ENCODE results near the gene NOS3.
"Not testable (repeated sequence)": the region's sequence is repeated elsewhere in the genome, so short reads cannot be mapped to it uniquely, and the experiment has no call there.

NOS3 gene

DNA sequence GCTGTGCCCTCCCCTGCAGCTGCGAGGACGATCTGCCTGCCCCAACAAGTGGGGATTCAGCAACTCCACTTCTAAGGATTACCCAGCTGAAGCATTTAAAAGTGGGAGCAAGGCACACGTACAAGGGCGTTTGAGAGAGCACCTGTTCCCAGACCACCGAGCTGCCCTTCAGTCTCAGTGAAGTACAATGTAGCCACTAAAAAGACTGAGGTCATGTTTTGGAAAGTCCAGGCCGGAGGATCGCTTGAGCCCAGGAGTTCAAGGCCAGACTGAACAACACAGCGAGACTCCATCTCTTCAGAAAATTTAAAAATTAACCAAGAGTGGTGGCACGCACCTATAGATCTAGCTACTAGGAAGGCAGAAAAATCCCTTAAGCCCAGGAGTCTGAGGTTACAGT is 14.7 kb downstream of the NOS3 start:
- no peak for DNase-seq

DNA sequence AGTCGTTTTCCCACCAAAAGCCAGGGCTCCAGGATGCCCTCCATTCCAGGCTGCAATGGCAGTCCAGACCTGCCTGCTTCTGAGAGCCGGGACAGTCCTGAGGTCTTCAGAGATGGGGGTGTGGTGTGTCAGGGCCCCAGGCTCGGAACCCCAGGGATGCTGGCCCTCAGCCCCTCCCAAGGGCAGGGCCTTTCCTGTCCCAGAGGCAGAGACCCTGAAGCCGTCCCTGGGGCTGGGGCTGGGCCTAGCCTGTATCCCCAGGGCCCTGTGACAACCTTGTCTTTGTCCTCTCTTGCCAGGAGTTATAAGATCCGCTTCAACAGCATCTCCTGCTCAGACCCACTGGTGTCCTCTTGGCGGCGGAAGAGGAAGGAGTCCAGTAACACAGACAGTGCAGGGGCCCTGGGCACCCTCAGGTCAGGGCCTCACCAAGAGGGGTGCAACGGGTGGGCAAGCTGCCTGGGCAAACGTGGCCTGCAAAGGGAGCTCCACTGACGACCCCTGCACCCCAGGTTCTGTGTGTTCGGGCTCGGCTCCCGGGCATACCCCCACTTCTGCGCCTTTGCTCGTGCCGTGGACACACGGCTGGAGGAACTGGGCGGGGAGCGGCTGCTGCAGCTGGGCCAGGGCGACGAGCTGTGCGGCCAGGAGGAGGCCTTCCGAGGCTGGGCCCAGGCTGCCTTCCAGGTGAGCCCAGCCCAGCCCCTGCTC is 15.9 kb downstream of the NOS3 start:
- no peak for DNase-seq

DNA sequence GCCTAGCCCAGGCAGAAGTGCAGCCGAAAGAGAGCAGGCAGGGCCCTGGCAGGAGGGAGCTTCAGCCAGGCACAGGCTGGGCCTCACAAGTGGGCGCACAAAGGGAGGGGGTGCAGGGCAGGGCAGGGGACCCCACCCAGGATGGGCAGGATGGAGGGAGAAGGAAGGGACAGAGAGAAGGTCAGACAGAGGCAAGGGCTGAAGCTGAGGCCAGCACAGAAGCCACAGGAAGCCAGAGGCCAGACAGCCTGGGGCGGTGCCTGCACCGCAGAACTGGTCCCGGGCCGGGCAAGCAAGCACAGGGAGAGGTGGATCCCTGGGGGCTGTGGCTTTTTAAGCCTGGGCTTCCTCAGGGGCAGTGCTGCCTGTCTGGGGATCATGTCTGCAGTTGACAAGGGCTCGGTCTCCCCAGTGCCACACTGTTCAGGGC is 16.7 kb downstream of the NOS3 start:
- no peak for DNase-seq

DNA sequence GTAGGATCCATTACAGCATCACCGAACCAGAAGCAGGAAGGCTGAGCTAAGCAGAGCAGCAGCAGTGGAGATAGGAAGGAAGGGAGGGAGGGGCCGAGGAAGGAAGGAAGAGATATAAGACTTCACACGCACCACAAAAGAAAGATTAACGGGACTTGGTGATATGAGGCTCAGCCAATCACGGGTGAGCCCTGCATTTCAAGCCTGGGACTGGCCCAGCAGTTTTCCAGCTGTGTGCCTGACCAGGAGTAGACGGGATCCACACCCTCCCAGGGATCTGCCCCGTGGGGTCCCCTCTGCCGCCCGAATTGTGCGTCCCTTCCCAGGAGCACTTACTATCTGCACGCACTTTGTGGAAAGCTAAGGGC is 17.3 kb downstream of the NOS3 start:
- DNase-seq = no peak

DNA sequence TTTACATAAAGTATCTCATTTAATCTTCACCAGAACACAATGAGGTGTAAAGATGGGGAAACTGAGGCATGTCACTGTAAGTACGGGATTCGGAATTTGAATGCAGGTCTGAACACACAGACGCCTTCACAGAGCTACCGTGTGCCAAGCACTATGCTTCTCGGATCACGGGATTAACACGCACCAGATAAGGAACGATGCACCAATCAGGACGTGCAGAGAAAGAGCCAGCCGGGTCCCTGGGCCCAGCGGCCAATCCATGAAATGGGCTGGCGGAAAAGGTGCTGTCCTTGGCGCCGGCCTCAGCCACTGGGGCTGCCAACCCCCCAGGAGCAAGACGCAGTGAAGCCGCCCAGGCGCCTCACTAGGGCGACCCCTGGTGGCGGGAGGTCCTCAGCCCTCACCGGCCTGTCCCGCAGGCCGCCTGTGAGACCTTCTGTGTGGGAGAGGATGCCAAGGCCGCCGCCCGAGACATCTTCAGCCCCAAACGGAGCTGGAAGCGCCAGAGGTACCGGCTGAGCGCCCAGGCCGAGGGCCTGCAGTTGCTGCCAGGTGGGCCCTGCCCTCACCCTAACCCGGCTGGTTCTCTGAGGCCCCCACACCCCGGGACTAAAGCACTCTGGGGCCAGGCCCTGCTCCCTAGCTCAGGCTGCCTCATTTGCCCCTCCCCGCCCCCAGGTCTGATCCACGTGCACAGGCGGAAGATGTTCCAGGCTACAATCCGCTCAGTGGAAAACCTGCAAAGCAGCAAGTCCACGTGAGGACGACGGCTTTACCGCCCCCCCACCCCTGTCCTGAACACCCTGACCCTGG is 17.9 kb downstream of the NOS3 start:
- peak; percentile 92 for DNase-seq

DNA sequence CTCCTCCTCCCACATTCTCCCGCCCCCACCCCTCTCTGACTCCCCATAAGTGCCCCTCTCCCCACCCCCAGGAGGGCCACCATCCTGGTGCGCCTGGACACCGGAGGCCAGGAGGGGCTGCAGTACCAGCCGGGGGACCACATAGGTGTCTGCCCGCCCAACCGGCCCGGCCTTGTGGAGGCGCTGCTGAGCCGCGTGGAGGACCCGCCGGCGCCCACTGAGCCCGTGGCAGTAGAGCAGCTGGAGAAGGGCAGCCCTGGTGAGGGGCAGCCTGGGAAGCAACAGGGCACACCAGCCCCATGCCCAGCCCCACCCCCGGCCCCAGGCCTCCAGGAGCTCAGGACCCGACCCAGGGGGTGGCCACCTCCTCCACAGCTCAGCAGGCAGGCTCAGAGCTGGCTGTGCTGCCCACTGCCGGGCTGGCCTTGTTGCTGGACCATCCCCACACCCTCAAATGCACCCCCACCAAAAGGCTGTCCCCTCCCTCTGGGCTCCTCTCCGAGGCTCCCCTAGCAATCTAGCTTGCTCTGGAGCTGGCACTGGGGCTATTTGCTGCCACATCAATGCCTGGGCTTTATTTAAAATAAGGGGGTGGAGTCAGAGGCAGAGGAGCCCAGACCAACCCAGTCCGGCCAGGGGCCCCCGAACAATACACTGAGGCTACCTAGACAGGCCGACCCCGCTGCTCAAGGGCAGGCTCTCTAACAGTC is 18.7 kb downstream of the NOS3 start:
- DNase-seq = peak; percentile 39

DNA sequence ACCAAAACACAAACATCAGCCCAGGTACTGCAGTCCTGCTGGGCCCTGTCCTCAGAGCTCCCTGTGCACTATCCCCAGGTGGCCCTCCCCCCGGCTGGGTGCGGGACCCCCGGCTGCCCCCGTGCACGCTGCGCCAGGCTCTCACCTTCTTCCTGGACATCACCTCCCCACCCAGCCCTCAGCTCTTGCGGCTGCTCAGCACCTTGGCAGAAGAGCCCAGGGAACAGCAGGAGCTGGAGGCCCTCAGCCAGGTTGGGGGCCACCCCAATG is 19.2 kb downstream of the NOS3 start:
- DNase-seq = no peak

DNA sequence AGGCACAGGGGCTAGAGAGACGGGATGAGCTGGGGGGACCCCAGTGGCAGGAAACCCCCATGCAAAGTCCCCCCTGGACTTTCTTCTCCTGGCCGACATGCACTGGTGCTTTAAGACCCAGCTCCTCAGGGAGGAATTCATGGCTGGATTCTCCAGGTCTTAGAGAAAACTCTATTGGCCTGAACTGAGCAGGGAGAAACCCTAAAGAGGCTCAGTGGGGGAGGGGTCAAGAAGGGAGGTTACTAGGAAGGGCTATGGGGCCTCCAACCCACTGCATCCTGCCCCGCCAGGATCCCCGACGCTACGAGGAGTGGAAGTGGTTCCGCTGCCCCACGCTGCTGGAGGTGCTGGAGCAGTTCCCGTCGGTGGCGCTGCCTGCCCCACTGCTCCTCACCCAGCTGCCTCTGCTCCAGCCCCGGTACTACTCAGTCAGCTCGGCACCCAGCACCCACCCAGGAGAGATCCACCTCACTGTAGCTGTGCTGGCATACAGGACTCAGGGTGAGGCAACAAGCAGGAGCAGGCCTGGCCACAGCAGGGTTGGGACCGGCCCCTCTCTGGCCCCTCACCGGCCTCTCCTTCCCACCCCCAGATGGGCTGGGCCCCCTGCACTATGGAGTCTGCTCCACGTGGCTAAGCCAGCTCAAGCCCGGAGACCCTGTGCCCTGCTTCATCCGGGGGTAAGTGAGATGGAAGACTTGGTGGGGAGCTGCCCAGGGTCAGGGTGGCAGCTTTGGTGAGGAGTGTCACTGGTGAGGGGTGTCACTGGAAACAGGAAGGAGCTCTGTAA is 19.7 kb downstream of the NOS3 start:
- DNase-seq = peak; percentile 63

DNA sequence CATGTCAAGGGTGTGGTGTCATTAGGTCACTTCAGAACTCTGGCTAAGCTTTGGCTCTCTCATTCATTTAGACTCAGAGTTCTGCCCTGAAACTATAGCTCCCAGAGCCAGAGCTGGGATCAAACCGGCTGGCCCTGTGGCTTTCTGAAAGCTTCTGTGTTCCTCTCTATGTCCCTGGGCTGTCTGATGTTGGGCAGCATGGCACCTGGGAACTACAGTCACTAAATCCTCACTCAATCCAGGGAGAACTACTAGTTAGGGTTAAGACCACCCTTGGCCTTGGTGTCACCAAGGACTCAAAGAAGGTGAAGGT is 20.2 kb downstream of the NOS3 start:
- DNase-seq = no peak

DNA sequence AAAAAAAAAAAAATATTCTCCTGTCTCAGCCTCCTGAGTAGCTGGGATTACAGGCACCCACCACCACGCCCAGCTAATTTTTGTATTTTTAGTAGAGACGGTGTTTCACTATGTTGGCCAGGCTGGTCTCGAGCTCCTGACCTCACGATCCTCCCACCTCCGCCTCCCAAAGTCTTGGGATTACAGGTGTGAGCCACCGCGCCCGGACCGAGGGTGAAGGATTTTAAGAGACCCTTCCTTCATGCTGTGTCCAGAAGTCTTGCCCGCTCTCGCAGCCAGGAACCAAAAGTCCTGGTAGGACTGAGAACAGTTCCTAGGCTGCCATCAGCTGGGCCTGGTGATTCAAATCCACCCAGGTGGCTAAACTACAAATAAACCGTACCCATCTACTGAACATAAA is 20.8 kb downstream of the NOS3 start:
- not testable (repeated sequence) for DNase-seq

DNA sequence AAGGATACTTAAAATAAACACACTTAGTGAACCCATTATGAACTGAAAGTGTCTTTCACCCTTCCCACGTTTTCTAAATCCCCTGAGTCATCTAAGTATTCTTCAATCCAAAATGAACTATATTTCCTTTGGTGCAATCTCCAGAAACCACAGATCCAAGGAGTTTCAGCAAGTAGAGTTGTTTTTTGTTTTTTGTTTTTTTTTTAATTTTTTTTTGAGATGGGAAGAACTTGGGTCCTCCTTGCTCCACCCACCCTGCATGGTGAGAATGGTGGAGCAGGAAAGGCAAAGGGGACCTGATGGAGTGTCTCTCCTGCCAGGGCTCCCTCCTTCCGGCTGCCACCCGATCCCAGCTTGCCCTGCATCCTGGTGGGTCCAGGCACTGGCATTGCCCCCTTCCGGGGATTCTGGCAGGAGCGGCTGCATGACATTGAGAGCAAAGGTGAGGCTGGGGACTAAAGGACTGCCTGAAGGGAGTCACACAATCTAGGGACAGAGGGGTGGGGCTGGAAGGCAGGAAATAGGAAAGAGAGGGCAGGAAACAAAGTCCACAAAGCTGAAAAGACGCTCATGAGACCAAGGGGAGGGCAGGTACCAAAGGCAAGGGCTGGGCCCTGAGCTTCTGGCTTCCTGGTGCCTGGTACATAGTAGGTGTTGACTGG is 21.3 kb downstream of the NOS3 start:
- DNase-seq = no peak

DNA sequence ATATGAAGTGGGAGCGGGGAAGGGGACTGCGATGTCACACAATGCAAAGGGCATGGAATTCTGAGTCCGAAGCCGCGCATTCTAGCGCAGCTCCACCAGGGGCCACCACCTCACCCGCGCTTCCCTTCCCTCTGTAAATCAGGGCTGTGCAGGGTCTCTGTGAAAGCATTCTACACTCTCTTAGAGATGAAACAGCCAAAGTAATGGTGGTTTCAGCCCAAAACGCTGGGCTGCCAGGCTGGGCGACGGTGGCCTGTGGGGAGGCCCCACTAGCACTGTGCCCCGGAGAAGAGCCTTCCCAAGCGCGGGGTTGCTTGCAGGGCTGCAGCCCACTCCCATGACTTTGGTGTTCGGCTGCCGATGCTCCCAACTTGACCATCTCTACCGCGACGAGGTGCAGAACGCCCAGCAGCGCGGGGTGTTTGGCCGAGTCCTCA is 22.1 kb downstream of the NOS3 start:
- DNase-seq = peak; percentile 36

DNA sequence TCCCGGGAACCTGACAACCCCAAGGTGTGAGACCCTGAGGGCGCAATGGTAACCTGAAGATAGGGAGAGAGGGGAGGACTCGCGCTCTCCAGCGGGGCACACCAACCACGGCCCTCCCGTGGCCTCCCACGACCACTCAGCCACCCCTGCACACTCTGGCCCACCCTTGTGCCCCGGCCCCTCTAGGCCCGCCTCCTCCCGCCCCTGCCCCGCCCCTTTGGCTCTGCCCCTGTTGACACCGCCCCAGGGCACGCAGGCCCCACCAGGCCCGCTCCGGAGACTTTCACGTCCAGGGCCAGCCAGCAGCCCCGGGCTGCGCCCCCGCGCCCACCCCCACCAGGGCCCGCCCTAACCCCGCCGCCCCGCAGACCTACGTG is 22.5 kb downstream of the NOS3 start:
- DNase-seq = no peak

DNA sequence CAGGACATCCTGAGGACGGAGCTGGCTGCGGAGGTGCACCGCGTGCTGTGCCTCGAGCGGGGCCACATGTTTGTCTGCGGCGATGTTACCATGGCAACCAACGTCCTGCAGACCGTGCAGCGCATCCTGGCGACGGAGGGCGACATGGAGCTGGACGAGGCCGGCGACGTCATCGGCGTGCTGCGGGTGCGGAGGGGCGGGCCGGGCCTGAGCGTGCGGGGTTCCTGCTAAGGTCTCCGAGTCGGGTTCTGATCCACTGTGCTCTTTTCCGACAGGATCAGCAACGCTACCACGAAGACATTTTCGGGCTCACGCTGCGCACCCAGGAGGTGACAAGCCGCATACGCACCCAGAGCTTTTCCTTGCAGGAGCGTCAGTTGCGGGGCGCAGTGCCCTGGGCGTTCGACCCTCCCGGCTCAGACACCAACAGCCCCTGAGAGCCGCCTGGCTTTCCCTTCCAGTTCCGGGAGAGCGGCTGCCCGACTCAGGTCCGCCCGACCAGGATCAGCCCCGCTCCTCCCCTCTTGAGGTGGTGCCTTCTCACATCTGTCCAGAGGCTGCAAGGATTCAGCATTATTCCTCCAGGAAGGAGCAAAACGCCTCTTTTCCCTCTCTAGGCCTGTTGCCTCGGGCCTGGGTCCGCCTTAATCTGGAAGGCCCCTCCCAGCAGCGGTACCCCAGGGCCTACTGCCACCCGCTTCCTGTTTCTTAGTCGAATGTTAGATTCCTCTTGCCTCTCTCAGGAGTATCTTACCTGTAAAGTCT is 23.1 kb downstream of the NOS3 start:
- DNase-seq = peak; percentile 94

DNA sequence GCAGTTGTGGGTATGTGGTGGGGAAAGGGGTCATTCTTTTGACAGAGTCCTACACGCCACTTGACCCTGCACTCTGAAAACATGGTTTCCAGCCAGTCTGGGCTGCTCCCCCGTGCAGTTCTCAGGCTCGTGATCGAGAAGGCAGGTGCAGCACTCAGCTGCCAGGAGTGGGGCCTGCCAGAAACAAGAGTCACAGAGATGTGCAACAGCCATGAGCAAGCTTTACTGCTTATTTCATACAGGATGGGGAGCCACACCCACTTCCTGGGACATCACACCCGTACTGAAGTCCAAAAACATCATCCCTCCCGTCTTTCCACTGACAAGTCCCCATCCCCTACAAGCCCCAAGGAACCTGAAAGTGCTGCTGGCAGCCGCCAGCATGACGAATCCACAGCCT is 24.1 kb downstream of the NOS3 start:
- DNase-seq = peak; percentile 56

DNA sequence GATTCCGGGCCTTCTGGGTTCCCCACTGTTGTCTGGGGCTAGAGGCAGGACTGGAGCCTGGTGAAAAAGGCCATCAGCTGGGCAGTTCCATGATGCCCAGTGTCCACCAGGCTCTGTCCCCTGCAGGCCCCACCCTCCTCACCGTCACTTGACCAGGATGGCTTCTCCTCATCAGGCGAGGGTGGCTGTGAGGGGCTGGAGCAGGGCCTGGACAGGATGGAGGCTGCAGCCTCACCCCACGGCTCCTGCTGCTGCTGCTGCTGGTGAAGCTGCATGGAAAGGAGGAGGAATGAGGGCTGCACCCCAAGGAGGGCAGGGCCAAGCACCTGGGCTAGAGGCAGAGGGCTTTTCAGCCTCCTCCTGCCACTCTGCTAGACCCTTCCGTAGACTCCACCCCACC is 25.1 kb downstream of the NOS3 start:
- no peak for DNase-seq

DNA sequence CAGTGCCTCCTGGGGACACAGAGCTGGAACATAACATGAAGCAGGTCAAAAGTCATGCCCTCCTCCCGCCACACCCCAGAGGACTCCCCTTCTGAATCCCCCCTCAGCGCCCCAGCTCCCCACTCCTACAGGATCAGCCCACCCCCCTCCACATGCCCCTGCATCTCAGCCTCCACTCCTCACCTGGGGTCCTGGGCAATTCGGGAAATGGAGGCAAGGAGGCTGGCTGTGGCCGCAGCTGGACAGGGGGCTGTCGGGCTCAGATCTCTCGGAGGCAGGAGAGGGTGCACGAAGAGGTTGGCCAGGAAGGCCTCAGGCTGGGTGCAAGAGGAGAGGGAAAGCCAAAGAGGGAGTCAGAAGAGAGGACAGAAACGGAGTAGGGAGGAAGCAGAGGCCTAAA is 25.7 kb downstream of the NOS3 start:
- DNase-seq = no peak

DNA sequence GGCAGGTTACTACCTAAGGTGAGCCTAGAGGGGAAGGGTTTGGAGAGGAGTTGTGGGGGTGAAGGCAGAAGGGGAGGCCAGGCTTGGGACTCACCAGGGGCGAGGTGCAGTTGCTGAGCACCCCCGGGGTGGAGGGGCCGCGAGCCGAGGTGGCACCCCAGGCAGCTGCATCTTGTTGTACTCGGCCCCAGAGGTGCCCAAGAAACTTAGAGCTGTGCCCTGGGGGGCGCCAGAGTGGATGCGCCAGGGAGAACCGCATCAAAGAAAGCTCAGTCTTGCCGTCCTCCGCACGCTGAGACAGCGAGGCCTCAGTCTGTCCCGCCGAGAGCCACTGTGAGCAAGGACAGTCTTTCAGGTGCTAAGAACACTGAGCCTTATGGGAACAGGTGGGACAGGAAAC is 26.1 kb downstream of the NOS3 start:
- DNase-seq = no peak

DNA sequence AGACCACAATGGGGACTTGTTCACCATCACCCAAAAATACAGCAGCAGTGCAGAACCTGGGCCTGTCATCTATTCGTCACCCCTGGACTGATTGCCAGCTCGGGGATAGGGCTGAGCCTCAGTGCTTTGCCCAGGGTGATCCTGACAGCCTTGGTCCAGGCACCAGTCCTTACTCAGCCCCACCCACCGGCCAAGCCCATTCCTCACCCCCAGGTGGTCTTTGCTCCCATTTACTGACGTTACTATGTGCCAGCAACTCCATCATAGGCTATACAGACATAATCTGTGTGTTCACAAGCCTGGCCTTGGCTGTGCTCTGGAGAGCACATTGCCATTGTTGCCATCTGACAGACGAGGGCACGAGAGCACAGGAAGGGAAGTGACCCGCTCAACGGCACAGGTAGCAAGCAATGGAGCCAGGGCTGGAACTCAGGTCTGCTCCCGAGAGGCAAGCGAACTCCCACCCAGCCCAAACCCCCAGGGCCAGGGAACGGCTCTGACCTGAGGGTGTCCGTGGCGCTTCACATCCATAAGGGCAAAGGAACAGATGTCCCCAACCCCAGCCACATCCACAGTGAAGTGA is 26.6 kb downstream of the NOS3 start:
- DNase-seq = no peak

DNA sequence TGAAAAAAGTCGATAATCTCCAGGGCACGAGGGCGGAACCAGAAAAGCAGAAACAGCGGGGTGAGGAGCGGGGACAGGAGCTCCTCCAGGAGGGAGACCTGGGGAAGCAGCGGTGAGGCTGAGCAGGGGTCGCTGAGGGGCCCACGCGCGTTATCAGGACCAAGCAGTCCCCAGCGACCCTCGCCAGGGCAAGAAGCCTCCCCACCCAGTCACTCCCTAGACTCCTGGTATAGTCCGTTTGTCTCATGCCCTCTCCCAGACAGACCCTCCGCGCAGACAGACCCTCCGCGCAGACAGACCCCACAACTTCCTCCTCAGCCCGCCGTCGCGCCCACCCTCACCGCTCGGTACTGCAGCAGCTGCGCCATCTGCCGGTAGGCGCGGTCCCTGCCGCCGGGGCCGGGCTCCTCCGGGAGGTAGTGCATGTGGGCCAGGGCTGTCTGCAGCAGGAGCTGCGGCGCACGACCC is 27.2 kb downstream of the NOS3 start:
- DNase-seq = peak; percentile 90

DNA sequence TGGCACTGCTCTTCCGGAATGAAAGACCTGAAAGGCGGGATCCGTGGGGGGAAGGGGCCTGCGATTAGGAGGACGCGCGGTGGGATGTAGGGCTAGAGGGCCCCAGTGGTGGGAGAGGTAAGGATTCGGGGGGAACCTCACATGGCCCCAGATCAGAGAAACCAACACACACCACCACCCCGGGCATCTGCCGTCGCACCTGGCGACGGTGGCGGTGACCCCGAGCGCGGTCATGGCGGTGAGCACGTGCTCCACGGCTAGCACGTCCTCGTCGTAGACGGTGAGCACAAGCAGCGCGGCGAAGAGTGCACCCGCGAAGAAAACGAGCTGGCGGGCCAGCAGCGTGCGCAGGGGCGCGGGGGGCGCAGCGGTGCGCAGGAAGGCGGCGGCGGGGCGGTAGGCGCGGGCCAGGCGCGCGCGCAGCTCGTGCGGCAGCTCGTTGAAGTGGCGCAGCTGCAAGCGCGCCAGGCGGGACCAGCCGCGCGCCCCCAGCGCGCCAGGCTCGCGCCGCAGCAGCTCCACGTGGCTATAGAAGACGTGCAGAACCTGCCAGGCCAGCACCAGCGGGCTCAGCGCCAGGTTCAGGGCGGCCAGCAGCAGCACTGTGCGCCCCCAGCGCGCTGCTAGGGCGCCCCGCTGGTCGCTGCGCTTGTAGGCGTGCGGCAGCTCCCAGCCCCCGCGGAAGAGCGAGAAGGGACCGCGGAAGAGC is 27.8 kb downstream of the NOS3 start:
- DNase-seq = peak; percentile 55
